ENCODE data around the gene THTPA.

The THTPA gene

GRCh38 chr14:23517650-23518326, 38.3 kb upstream of the THTPA start:
- TF ChIP-seq CTCF (conservative IDR thresholded peaks at IDR 0.05; ENCODE audit: control insufficient read depth, insufficient read depth, low read depth, low read length), result no peak
- no peak for DNase-seq (ENCODE audit: low read depth)
- H3K4me3 ChIP-seq (ENCODE audit: control insufficient read depth, low read depth, low read length), result no peak overlapping the region

- no peak overlapping the region for H3K4me3 ChIP-seq (ENCODE audit: control insufficient read depth, low read depth, low read length)
- no peak for TF ChIP-seq CTCF (conservative IDR thresholded peaks at IDR 0.05; ENCODE audit: control insufficient read depth, insufficient read depth, low read depth, low read length)
- DNase-seq (ENCODE audit: low read depth), result no peak
These were observed 37.4 kb upstream of the THTPA start for GRCh38 chr14:23518709-23519108.

GRCh38 chr14:23520899-23521533, 35.1 kb upstream of the THTPA start:
- TF ChIP-seq CTCF (conservative IDR thresholded peaks at IDR 0.05; ENCODE audit: control insufficient read depth, insufficient read depth, low read depth, low read length), result no peak
- no peak overlapping the region for H3K4me3 ChIP-seq (ENCODE audit: control insufficient read depth, low read depth, low read length)
- no peak for DNase-seq (ENCODE audit: low read depth)

GRCh38 chr14:23521785-23522640, 34.1 kb upstream of the THTPA start:
- DNase-seq (ENCODE audit: low read depth), result no peak
- no peak for TF ChIP-seq CTCF (conservative IDR thresholded peaks at IDR 0.05; ENCODE audit: control insufficient read depth, insufficient read depth, low read depth, low read length)

GRCh38 chr14:23522643-23523198, 33.4 kb upstream of the THTPA start:
- no peak overlapping the region for H3K4me3 ChIP-seq (ENCODE audit: control insufficient read depth, low read depth, low read length)
- TF ChIP-seq CTCF (conservative IDR thresholded peaks at IDR 0.05; ENCODE audit: control insufficient read depth, insufficient read depth, low read depth, low read length), result no peak
- DNase-seq (ENCODE audit: low read depth), result no peak

More at GRCh38 chr14:23521785-23522640, 34.1 kb upstream of the THTPA start:
- no peak overlapping the region for H3K4me3 ChIP-seq (ENCODE audit: control insufficient read depth, low read depth, low read length)

GRCh38 chr14:23523229-23524016, 32.6 kb upstream of the THTPA start:
- DNase-seq (ENCODE audit: low read depth), result no peak
- H3K4me3 ChIP-seq (ENCODE audit: control insufficient read depth, low read depth, low read length), result no peak overlapping the region
- no peak for TF ChIP-seq CTCF (conservative IDR thresholded peaks at IDR 0.05; ENCODE audit: control insufficient read depth, insufficient read depth, low read depth, low read length)
